NCI-H1417 treated with DMSO at 0.1 percent for 48 hours (cell line): ENCODE measurements around the gene RIMBP2.

Experiments
- DNase-seq: peaks from one replicate; lab custom pipeline; 2025; lab: John Stamatoyannopoulos, UW

RIMBP2 gene

DNA sequence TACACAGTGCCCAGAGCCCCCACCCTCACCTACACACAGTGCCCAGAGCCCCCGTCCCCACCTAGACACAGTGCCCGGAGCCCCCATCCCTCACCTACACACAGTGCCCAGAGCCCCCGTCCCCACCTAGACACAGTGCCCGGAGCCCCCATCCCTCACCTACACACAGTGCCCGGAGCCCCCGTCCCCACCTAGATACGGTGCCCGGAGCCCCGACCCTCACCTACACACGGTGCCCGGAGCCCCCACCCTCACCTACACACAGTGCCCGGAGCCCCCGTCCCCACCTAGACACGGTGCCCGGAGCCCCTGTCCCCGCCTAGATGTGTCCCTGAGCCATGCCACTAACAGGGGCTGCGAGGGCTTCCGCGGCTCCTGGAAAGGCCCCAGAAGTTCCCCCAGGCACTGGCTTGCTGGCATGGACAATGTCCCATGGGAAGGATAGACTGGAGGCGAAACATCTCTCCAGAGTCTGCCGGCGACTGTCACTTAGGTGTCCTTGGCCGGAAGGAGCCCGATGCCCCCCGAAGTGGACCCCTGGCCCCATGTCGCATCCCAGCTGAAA is 232.4 kb downstream of the RIMBP2 start:
- DNase-seq: no peak

DNA sequence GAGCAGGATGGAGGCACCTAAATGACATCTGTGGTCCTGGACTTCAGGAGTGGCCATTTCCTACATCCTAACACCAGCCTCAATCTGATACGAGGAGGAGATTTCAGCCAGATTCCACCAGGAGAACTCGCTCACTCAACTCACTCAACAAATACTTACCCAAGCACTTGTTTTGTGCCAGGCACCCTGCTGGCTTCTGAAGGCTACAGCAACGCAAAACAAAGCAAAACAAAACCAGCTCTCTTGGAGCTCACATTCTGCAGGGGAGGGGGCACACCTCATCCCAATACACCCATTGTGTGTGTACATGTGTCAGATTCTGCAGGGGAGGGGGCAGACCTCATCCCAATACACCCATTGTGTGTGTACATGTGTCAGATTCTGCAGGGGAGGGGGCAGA is 233.7 kb downstream of the RIMBP2 start:
- DNase-seq: no peak

DNA sequence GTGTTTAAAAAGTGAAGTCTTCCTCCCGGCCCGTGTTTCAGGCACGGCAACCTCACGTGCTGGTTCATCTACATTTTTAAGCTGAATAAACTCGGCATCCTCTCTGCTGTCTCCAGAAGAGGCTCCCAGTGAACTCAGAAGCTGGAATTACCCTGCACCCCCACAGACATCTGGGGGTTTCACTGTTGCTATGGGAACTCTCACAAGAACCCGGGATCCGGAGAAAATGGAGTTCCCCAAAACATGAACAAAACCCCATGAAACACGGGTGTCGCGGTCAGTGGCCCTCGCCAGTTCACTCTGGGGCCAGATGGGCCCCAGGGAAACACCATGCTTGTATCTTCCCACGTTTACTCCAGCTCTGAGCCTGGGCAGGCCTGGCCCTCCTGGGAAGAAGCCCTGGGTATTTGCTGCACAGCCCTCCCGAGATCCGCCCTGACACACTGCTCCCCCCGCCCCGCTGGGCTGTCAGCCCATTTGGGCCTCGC is 234.7 kb downstream of the RIMBP2 start:
- DNase-seq: no peak

DNA sequence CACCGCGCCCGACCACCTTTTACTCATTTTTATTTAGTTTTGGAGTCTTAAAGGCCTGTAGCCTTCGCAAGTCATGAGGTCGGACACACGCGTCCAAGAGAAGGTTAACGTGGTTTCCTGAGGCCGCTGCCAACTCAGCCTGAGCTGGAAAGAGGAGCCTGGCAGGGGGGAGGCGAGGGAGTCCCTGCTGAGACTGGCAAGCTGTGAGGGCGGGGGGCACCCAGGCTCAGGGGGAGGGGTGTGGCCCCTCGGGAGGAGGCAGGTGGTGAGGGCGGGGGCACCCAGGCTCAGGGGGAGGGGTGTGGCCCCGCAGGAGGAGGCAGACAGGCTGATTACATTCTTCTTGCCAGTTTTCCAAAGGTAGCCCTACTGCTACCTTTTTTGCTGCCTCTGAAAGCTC is 235.2 kb downstream of the RIMBP2 start:
- no peak for DNase-seq

DNA sequence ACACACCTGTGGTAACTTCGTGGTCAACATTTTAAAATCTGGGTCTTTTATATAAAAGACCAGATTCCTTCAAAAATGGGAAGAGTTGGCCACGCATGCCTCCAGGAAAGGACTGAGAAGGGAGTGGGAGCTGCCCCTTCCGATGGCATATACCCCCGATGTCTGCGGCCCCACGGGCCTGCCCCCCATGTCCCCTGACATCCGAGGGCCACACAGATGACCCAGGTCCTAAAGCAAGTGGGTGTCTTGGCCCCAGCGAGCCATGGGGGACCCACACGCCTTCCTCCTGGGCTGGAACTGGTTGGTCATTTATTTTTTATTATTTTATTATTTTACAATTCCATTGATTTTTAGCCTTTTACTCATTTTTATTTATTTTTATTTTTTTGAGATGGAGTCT is 235.9 kb downstream of the RIMBP2 start:
- DNase-seq: no peak

DNA sequence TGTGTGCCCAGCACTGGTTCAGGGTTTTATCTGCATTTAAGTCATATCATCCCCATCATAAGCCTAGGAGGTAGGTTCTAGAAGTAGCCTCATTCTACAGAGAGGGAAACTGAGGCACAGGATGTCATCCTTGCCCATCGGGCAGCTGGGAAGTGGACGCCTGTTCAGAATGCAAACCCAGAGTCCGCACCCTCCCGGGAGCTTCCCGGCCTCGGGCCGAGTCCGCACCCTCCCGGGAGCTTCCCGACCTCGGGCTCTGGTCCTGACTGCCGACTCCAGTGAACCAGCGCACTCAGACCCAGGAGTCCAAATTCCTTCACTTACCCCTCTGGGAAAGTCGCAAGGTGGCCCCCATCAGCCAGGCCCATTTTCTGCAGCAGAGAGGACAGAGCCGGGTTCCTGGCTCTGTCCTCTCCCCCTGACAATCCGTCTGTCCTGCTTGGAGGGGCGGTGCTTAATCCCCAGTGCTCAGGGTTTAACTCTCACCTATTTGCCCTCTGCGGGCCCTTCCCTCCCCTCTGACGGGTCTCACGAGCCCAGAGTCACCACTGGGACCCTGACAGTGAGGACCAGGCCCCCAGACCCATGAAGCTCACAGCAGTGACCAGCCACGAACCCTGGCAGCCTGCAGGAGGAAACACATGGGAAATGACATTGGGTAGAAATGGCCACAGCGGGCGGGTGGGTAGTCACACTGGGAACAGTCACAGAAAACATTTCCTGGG is 236.5 kb downstream of the RIMBP2 start:
- DNase-seq: no peak

DNA sequence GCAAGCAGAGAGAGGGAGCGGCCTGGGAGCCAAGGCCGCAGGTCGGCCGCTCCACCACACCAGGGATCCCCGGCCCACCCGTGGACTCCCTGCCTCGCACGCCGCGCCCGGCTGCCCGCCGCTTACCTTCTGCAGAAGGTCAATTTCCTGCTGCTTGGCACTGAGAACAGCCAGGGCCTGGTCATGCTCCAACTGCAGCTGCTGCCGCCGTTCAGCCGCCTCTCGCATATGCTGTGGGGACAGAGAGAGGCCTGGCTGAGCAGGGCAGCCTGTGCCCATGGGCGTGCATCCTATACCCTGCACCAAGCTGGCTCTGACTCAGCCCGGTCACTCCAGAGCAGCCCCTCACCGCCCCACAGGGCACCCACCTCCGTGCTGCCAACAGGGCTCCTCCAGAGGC is 237.3 kb downstream of the RIMBP2 start:
- DNase-seq: no peak

DNA sequence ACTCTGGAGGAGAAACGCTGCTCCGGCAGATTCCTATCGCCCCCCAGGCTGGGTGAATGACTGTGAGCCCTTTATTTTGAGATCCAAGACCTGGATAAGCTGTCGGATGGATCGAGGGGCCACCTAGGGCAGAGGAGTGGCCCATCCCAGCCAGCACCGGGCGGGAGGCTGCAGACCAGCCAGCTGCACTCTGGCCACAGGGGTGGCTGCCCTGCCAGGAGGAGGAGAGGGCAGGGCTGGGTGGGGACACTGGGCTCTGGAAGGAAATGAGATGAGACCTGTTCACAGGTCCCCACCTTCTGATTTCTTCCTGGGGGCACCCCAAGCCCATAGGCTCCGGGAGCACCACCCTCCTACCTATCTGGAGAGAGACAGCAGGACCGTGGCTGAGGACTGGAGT is 238.4 kb downstream of the RIMBP2 start:
- no peak for DNase-seq

DNA sequence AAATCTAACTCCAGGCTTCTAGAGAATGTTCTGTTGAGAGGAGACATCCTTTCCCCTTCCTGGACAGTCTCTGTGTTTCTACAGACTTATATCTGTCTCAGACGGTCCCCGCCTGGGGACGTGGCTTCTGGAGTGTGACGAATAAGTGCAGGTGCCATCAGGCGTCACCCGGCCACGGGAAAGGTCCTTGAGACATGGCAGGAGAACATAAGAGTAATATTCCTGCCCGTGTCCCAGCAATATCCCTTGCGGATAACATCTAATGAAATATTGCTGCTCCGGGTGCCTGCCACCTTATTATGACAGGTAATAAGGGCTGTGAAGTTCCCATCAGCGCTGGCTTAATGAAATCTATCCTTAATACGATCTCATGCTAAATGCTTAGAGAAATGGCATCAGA is 238.8 kb downstream of the RIMBP2 start:
- no peak for DNase-seq

DNA sequence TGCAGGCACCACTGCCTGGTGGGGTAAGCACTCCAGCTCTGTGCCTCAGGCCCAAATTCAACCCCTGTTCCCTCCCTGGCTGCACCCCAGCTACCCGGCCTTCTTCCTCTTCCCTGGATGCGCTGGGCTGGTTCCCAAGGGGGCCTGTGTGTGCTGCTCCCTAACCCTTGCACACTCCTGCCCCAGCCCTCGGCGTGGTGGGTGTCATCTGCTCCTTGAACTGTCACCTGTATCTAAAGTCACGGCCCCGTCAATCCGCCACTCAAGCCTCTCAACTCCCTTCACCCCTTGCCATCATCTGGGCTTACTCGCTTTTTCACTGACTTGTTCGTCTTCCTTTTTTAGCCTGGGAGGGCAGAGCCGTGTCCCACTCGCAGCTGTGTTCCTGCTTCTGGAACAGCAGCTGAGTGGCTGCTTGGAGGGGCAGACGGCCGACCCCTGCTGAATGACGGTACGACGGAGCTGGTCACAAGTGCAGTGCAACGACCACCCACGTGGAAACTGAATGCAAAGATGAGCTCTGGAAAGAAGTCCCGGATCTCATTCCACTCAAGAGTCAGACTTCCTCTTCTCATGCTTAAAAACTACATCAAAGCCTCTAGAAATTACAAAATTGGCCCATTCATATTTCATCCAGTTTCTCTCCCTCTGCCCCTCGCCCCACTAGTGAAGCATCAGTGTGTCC is 239.5 kb downstream of the RIMBP2 start:
- DNase-seq: no peak

DNA sequence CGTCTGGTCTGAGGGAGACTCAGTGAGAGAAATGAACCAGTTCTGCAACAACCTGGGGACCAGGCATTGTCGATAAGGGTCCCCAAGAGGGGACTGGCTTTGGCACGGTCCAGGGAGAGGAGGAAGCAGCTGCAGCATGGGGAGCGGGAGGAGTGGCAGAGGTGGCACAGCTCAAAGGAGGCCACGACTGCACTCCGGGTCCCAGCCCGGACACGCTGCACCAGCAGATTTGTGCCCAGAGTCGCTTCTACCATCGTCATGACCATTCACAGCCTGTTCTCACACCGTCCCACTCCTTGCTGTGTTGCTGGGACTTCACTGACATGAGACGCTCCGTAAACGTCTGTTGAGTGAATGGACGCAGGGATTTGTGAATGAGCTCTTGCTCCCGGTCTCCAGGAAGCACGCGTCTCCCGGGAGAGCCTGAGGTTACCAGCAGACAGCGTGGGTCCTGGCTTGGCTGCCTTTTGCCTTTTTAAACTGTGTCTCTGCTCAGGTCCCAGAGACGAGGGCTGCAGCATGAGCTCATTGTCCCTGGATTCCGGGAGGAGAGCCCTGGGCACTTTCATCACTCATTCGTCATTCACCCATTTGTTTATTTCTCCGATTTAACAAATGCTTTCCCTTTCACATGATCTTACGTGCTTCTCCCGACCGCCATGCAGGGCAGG is 241.4 kb downstream of the RIMBP2 start:
- DNase-seq: no peak

DNA sequence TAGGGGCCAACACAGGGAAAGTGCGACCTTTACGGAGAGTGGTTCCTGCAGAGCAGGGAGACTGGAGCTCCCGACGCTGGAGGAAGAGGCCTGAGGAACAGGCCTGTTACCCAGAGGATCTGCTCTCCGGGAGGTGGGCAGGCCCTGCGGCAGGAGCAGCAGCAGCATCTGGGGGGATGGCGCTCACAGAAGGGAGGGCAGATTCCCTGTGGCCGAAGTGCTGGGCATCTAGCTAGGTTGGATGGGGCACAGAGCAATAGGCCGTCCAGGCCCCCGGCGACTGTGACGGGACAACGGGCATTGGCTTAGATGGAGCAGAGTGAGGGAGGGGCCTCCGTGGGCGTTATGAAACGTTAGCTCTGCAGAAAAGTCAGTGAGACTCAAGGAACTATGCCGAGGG is 242.8 kb downstream of the RIMBP2 start:
- DNase-seq: no peak

DNA sequence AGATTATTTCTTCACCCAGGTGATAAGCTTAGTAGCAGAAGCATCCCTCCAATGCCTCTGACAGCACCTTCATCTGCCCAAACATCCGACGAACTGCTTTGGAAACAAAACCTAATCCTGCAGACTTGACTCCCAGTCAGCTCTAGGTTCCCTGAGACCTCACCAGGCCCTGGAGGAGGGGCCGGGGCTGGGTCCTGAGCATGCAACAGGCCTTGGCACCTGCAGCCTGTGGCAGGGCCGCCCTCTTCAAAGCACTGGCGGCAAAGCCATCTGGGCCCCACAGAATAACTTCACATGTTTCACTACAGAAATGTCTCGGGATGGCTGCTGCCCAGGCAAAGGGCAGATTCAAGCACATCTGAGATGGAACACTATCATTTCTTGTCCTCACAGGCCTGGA is 245.1 kb downstream of the RIMBP2 start:
- DNase-seq: no peak

DNA sequence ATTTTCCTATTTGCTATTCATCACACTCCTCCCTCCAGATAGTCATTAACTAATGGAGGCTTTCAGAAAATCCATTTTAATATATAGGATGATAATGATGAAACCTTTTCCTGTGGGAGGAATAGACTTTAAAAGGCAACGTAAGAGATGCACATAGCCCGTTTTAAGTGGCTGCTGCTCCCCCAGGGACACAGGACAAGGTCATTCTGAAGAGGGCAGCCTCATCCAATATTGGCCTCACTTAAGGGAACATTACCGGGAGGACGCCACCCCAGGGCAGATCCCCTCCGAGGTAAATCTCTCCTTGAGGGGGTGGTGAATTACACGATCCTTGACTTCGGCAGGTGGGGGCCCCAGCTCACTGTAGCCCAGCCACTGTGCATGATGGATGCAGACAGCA is 246.5 kb downstream of the RIMBP2 start:
- DNase-seq: no peak

DNA sequence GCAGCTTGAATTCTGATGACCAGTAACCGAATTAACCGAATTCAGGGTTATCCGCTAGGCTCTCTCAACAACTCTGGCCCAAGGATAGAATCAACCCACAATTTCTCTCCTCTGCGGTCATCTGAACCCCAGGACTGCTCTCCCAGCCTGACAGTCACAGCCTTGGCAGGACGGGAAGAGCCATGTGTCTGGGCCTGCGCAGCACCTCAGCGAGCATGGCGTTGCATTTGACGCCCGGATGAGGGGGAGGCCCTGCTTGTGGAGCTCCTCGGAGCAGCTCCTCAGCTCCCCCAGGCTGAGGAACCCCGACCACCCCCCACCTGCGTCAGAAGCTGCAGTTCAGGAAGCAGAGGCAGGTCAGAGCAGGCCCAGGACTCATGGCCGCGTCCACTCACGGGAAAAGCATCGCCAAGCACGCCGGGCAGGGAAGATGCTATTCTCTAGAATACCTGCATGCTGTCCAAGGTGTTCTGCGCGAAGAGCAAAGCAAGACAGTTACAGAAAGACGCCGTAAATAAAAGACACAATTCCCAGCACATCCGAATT is 247.3 kb downstream of the RIMBP2 start:
- no peak for DNase-seq

DNA sequence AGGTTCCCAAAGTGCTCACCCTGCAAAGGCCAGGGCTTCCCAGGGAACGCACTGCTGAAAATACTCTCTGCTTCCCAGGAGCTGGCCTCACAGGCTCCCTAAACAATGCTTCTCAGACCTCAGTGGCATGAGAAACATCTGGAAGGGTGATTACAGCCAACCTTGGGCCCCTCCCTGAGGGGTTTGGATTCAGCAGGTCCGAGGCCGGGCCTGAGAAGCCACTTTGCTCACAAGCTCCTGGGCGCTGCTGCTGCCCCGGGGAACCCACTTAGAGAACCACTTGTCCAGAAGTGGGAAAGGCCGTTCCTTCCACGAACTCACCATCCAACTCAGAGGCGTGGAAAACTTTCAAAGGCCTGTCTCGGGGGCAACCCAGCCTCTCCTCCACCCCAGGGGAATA is 247.9 kb downstream of the RIMBP2 start:
- DNase-seq: no peak

DNA sequence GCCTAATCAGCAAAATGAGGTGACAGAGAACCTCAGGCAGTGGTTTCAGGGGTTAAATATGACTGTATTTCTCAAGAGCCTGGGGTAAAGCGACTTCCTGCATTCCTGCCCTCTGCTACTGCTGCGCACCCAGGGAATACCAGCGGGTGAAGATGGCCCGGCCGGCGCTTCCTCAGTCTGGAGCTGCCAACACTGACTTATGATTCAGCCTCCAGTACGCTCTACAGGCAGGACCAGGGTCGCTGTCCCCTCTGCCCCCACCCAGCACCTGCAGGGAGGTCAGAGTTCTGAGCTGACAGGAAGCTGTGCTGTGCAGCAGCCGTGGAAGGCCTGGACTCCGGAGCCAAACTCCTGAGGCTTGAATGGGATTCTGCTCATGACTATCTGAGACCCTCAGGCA is 250.5 kb downstream of the RIMBP2 start:
- DNase-seq: no peak

DNA sequence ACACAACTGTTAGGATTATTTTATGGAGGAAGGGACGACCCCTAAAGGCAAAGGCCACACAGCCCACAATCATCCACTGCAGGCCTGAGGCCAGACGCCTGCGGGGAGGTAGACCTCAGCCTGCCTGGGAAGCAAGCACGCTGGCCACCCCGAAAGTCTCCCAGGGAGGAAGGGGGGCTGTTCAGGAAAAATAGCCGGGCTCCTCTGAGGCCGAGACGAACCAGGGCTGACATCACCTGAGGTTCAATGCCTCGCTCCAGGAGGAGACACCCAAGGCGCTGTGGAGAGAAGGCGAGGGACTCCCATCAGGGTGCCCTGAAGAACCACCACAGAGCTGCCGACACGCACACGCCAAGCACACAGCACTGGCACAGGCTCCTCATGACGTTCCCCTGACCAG is 251.1 kb downstream of the RIMBP2 start:
- DNase-seq: no peak

DNA sequence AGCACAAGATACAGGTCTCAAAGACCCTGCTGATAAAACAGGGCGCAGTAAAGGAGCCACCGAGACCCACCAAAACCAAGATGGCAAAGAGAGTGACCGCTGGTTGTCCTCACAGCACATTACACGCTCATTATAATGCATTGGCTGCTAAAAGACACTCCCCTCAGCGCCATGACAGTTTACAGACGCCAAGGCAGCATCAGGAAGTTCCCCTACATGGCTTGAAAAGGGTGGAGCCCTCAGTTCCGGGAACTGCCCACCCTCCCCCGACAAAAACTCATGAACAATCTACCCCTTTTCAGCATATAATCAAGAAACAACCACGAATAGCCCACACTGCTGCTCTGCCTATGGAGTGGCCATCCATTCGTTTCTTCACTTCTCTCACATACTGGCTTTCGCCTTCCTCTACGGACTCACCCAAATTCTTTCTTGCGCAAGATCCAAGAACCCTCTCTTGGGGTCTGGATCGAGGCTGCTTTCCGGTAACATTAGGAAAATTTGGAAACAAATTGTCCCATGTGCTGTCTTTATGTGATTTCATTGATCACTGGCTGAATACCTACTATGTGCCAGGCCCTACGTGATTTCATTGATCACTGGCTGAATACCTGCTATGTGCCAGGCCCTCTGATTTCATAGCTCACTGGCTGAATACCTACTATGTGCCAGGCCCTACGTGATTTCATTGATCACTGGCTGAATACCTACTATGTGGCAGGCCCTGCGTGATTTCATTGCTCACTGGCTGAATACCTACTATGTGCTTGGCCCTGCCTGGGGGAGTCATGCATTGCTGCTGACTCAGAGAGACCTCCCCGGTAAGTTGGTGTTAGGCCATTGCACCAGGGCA is 252.1 kb downstream of the RIMBP2 start:
- DNase-seq: no peak

DNA sequence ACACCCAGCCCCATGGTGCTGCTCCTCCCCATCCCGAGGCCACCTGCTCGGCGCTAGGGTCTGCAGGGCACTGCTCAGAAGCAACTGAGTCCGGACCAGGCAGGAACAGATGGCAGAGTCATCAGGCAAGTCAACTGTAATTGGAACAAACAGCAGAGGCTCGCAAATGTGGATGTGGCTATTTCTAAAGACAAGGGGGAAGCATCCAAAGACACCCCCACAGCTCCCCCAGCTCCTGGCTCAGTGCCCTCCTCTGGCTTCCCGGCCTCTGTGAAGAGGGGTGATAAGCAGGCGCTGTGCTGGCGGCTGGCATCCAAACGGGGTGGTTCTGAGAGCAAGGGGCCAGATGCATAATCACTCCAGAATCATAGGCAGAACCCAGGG is 252.8 kb downstream of the RIMBP2 start:
- no peak for DNase-seq

DNA sequence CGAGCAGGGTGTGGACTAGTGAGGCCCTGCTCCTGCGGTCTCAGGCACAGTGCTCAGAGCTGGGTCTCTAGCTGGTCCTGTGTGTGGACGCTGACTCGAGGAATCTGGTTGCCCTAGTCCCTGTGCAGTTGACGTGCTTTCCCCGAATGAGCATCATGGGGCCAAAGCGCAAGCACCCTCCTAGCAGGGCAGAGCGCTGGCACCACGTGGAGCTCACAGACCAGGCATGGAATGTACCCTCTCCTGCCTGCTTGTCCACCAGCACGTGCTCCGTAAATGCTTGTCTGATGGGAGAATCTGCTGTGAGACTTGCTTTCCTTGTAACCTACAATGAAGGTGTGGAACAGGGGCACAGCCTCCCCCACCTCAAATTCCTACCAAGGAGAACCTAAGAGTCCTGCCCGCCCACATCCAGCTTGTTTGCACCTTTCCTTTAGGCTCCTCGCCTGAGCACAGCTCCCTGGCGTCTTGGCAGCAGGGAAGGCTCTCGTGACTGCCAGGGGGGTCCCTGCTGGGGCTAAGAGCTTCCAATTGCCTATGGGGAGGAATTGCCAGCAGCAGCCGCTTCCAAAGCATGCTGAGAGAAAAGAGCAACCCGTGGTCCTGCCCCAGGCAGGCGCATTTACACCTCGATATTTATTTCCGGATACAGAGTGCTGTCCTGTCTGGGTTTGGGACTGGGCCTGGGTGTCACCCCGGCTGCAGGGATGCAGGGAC is 253.4 kb downstream of the RIMBP2 start:
- no peak for DNase-seq
